BJ (cell line): ENCODE data around the gene ZNF396. TPM values are rescaled to one million over a fixed set of nuclear protein-coding genes. Genes with fewer than 3 reads are reported as not detected.

Experiments
- CTCF ChIA-PET: fragments of 350-600 bp; formaldehyde crosslinking; extraction: SDS; loops from one replicate; lab custom pipeline; 2021; ENCODE audit warnings: antibody characterized with exemption, inconsistent platforms; lab: Yijun Ruan, JAX
- POLR2A ChIA-PET: fragments of 300-600 bp; sonication (Branson Sonifier 250); formaldehyde crosslinking; extraction: SDS; loops from one replicate; lab custom pipeline; 2021; ENCODE audit warnings: antibody characterized with exemption; lab: Charles Lee
- DNase-seq: peaks from one replicate; pipeline ENCODE4 v3.0.0-alpha.2; 2011; ENCODE audit warnings: low read depth
- H3K27me3 ChIP-seq: 2 replicates; pipeline ENCODE4 v1.6.0; 2011; ENCODE audit warnings: low read length; ENCODE audit not compliant: control insufficient read depth, insufficient read depth
- H3K36me3 ChIP-seq: 2 replicates; pipeline ENCODE4 v1.5.1; 2011; ENCODE audit warnings: low read length; ENCODE audit not compliant: control insufficient read depth, insufficient read depth
- H3K4me3 ChIP-seq: 2 replicates; pipeline ENCODE4 v1.5.1; 2011; ENCODE audit warnings: low read depth, mild to moderate bottlenecking, control low read depth, low read length
- CTCF ChIP-seq: IDR thresholded peaks from 2 replicates; pipeline ENCODE4 v1.5.1; 2011; ENCODE audit warnings: low read depth, mild to moderate bottlenecking, control low read depth, inconsistent platforms, low read length, moderate library complexity; ENCODE audit not compliant: insufficient read depth
- polyA plus RNA-seq: library from polyadenylated mRNA; depleted of rRNA; stranded (reverse); fragments of >200 nt; gene quantifications from 2 replicates; pipeline ENCODE4 v1.2.3, GENCODE V29; 2011; rRNA removed

The ZNF396 gene
- polyA plus RNA-seq, 1 experiment = 0.60 TPM

- Histone ChIP-seq H3K4me3 (no peak overlapping the region), H3K36me3 (no peaks in the 10 kb centered on the region), H3K27me3 (no peaks in the 10 kb centered on the region)
- ChIA-PET POLR2A (no interaction called here), CTCF (no interaction called here)
- DNase-seq = no peak
- TF ChIP-seq CTCF = no peak
These were observed 54.4 kb downstream of the ZNF396 start for GRCh38 chr18:35322486-35323458.

Other genes starting within 250 kb of the ZNF396 start
- gene ZNF397, start 136.3 kb downstream of the ZNF396 start, polyA plus RNA-seq = 3.7 and 6.9 TPM in 2 replicates
- 7.0 and 7.5 TPM in 2 replicates for gene ZSCAN30, start 87.1 kb downstream of the ZNF396 start, polyA plus RNA-seq
- 14.9 and 17.3 TPM in 2 replicates for gene ZNF24, start 32.9 kb downstream of the ZNF396 start, polyA plus RNA-seq
- gene INO80C, start 120.6 kb upstream of the ZNF396 start, polyA plus RNA-seq = 8.3 and 9.2 TPM in 2 replicates
- 23.3 and 41.7 TPM in 2 replicates for gene GALNT1, start 204.4 kb upstream of the ZNF396 start, polyA plus RNA-seq